Measurements from ENCODE around the gene RABGGTA. TPM values are rescaled to one million over a fixed set of nuclear protein-coding genes. Genes with fewer than 3 reads are reported as not detected.

RABGGTA gene
- total and polyA plus RNA-seq, 9 of the 15 experiments (the other 6 are each of a cell fraction or from before 2014, with no cell fraction given), result 4.5 to 24.2 (median 15.5) TPM

DNA sequence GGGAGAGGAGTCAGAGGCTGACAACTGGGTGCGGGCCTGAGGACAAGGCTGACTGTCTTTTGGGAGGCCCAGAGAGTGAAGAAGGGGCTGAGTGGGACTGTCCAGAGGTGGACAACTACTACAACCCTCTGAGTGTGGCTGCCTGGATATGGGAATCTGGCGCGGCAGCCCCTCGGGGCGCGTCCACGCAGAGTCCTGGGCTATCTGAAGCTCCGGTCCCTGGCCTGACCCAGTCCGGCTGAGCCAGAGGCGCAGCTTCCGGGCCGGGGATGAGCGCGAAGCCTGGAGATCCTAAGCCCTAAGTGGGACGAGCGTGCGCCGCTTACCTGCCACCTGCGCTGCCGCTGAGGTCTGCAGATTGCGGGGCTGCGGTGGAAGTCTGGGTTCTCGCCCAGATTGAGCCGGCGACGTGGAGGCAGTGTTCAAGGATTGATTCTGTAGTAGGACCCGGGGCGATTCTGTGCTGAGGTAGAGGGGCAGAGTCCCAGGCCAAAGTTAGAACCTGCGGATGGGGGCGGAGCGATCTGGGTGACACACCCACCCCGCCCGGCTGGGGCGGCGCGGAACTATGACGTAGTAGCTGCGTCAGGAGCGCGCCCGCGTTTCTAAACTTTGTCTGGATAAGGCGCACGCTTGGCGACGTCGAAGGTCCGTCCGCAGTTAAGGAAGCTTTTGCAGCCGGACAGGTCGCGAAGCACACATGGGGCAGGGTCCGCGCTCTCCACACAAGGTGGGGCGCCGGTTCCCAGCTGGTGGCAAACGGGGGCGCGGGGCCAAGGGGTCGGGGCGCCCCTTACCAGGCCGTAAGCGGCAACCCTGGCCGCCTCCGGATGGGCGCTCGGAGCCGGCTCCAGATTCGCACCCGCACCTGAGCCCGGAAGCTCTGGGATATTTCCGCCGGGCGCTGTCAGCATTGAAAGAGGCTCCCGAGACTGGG lies 28.1 kb upstream of the RABGGTA start, which contains the start of the genes DHRS1 and NOP9 (continued):
- TF ChIP-seq ZNF639 (CRISPR knock-in tag; conservative IDR thresholded peaks at IDR 0.05 in 1 of 2, IDR thresholded peaks at IDR 0.05 in 1 of 2), result no peak
- TF ChIP-seq MGA (IDR thresholded peaks at IDR 0.05), result peak; percentile 49; the same call in 1 of the 2 replicates
- TF ChIP-seq ARNT (IDR thresholded peaks at IDR 0.05), result no peak
- no peak for TF ChIP-seq ZNF609 (CRISPR knock-in tag; IDR thresholded peaks at IDR 0.05; ENCODE audit: borderline replicate concordance)
- no peak for TF ChIP-seq TFAM (CRISPR knock-in tag; conservative IDR thresholded peaks at IDR 0.05)
- TF ChIP-seq PHB (CRISPR knock-in tag; IDR thresholded peaks at IDR 0.05), result no peak
- TF ChIP-seq RHOXF2B (CRISPR knock-in tag; conservative IDR thresholded peaks at IDR 0.05), result no peak

Measured in K562 (cell line).